NCI-H146 treated with DMSO at 0.1 percent for 48 hours (cell line): ENCODE results near the gene JARID2.
"Not testable (repeated sequence)": the region's sequence is repeated elsewhere in the genome, so short reads cannot be mapped to it uniquely, and the experiment has no call there.

Experiments used
- DNase-seq: peaks from one replicate; lab custom pipeline; 2025; ENCODE audit not compliant: unreplicated experiment; lab: John Stamatoyannopoulos, UW

JARID2 gene

DNA sequence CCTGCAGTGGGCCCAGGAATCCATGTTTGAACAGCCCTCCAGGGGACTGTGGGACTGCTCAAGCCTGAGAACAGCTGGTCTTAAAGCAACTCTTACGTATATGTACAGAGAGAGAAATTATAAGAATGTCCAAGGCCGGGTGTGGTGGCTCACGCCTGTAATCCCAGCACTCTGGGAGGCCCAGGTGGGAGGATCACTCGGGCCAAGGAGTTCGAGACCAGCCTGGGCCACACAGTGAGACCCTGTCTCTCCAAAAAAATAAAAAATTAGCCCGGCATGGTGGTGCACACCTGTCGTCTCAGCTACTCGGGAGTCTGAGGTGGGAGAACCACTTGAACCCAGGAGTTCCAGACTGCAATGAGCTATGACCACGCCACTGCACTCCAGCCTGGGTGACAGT is 283.0 kb downstream of the JARID2 start:
- DNase-seq: no peak

DNA sequence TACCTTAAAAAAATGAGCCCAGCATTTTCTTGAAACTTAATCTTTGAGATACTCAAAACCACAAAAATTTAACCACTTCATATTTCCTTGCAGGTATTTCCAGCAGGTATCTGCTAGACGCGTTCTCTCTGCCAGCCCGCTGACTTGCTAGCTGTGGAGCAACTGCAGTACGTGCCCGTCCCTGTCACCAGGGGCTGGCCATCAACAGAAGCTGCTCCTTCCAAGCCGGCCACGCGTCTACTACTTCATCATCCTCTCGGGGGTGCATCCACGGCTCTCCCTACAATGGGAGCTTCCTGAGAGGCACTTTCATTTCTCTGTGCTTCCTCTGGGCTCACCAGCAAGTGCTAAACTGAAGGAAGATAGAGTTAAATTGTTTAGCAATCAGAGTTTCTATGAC is 284.5 kb downstream of the JARID2 start:
- no peak for DNase-seq

DNA sequence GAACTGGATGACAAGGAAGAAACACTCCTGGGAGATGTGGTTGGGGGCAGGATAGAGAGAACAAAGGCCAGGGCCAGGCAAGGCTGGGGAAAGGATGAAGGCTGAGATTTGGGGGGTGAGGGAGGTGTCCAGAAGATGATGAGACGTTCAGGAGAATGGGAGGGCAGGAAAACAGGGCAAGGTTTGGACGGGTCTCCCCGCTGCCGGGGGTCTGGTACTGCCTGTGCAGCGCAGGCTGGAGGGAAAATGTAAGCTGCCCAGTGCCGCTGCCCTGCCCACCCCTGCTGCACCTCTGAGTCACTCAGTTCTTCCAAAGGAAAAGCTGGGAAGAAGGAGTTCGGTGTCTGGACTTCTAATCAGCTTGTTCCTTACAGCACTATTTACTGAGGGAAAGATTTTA is 286.1 kb downstream of the JARID2 start:
- no peak for DNase-seq

DNA sequence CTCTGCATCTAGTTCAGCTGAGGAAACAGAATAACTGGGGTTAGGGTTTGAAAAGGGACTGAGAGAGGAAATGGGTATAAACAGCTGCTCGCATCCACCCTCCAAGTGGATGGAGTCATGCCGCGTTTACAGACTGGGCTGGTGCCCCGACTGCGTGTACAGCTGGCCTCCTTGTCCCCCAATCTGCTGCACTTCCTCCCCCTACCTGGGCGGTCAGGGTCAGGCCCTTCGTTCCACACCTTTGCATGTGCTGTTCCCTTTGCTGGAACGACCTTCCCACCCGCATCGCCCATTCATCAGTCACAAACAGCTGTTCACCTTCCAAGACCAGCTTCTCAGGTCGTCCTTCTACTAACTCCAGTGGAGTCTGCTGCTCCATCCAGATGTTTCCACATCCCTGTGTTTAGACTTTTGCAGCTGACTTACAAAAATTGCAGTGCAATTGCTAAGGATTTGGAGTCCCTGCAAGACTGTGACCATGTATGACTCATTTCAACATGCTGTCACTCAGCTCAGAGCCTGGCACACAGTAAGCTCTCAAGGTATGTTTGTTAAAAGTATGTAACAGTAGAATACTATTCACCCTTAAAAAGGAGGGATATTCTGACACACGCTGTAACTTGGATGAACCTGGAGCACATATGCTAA is 287.6 kb downstream of the JARID2 start:
- DNase-seq: no peak

DNA sequence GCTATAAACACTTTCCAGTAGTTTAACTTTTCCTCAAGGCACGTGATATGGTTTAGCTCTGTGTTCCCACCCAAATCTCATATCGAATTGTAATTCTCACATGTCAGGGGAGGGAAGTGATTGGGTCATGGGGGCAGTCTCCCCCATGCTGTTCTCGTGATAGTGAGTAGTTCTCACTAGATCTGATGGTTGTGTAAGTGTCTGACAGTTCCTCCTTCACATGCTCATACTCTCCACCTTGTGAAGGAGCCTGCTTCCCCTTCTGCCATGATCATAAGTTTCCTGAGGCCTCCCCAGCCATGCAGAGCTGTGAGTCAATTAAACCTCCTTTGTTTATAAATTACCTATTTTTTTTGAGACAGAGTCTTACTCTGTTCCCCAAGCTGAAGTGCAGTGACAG is 289.1 kb downstream of the JARID2 start:
- DNase-seq: no peak

DNA sequence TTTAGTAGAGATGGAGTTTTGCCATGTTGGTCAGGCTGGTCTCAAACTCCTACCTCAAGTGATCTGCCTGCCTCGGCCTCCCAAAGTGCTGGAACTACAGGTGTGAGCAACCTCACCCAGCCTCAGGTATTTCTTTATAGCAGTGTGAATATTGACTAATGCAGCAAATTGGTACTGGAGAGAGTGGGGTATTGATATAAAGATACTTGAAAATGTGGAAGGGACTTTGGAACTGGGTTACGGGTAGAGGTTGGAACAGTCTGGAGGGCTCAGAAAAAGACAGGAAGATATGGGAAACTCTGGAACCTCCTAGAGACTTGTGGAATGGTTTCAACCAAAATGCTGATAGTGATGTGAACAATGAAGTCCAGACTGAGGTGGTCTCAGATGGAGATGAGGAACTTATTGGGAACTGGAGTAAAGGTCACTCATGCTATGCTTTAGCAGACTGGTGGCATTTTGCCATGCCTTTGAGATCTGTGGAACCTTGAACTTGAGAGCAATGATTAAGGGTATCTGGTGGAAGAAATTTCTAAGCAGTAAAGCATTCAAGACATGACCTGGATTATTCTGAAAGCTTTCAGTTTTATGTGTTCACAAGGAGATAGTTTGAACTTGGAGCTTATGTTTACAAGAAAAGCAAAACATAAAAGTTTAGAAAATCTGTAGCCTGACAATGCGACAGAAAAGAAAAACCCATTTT is 289.8 kb downstream of the JARID2 start:
- DNase-seq: no peak

DNA sequence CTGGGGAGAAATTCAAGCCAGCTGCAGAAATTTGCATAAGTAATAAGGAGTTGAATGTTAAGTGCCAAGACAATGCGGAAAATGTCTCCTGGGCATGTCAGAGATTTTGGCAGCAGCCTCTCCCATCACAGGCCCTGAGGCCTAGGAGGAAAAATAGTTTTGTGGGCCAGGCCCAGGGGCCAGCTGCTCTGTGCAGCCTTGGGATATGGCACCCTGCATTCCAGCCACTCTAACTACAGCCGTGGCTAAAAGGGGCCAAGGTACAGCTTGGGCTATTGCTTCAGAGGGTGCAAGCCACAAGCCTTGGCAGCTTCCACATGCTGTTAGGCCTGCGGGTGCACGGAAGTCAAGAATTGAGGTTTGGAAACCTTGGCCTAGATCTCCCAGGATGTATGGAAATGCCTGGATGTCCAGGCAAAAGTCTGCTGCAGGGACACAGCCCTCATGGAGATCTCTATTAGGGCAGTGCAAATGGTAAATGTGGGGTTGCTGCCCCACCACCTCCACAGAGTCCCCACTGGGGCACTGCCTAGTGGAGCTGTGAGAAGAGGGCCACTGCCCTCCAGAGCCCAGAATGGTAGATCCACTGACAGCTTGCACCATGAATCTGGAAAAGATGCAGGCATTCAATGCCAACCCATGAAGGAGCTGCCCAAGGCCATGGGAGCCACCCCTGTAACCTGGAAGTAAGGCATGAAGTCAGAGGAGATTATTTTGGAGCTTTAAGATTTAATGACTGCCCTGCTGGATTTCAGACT is 290.5 kb downstream of the JARID2 start:
- DNase-seq: no peak

DNA sequence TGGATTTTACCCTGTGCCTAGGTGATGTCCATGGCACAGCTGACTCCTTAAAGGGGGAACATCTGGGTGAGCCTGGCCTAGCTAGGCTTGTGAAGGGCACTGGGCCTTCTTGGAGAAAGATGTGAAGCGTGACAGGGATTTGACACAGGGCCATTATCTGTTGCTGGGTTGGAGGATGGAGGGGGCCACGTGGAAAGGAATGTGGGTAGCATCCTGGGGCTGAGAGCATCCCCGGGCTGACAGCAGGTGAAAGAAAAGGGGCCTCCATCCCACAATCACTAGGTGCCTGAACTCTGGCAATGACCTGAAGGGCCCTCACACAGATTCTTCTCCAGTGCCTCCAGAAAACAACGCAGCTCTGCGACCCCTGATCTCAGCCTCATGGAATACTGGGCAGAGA is 292.2 kb downstream of the JARID2 start:
- no peak for DNase-seq

DNA sequence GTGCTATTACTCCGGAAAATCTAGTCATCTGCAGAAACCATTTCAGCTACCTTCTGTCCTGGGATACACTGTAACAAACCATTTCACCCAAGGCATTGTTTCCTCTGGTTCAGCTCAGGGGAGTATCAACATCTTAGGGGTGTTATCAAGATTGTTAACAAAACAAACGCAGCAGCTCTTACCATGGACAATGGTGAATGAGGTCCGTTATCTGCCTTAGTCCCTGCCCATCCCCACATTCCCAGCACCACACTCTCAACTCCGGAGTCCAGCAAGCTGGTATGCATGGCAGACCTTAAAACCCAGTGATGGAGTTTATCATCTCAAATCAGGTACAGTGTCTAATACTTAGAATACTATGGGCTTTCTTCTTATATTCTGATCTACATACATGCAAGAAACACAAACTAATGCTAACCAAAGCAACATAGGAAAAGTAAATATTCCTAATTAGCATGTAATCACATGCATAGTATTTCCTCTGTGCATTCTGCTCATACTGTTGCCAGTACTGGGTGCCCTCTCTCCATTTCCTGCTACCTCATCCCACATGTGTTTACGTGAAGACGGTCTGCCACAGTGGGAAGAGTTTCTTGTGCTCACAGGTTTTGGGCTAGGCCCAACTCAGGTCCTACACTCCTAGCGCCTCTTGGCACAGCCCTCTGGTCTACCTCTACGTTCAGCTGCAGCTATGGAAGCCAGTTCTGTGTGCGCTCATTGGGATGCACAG is 293.1 kb downstream of the JARID2 start:
- DNase-seq: no peak

DNA sequence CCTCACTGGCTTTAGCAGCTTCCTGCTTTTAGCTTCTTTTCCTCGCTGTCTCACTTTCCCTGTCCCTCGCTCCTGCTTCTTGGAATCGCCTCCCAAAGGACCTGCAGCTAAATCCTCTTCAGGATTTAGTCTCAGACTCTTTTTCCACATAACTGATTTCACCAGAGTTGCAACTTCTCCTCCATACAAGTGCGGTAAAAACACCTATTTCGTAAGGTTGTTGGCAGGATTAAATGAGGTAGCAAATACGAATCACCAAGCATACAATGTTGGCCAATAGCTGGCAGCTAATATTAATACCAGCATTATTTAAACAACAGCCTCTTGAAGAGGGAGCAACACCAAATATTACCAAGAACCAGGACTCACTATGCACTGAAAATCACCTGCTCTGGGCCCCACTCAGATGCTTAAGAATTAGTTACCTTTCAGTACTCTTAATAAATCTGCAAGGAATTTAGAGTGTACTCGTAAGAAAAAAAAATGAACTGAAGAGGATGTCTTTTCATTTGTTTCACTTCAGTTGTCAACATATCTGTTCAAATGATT is 293.9 kb downstream of the JARID2 start:
- no peak for DNase-seq

DNA sequence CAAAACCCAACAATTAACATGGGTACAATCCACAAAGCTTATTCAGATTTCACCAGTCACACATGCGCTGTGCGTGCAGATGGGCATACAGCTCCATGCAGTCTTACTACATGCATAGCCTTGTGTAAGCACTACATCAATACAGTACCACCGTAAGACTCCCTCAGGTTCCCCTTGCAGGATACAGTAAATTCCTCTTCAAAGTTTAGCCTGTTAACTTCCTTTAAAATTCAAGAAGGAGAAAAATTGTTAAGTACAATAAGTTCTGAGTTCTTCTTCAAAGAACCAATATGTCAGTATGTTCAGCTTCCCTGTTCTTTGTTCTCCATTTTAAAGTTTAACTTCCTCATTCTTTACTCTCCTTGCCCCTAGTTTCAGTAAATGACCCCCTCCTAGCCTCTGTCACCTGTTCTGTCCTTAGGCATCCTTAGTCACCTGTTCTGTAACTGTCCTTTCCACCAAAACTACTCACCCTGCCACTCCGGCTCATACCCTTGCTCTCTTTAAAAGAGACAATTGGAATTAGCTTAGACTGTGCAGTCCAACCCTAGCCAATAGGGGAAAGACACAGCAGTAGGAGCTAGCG is 297.6 kb downstream of the JARID2 start:
- DNase-seq: not testable (repeated sequence)

DNA sequence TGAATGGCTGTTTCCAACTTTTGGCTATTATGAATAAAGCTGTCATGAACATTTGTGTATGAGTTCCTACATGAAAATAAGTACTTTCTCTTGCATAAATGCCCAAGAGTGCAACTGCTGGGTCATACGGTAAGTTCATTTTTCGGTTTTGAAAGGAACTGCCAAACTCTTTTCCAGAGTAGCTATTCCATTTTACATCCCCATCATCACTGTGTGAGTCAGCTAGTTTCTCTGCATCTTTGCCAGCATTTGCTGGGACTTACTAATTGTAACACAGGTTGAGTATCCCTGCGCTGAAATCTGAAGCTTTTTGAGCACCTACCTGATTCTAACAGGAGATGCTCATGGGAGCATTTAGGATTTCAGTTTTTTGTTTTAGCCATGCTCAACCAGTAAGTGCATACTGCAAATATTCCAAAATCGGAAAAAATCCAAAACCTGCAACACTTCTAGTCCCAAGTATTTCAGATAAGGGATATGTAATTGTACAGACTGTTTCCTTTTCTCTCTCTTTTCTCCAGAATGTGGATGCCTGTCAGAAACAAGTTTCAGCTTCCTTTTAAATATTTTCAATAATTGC is 298.5 kb downstream of the JARID2 start:
- no peak for DNase-seq

DNA sequence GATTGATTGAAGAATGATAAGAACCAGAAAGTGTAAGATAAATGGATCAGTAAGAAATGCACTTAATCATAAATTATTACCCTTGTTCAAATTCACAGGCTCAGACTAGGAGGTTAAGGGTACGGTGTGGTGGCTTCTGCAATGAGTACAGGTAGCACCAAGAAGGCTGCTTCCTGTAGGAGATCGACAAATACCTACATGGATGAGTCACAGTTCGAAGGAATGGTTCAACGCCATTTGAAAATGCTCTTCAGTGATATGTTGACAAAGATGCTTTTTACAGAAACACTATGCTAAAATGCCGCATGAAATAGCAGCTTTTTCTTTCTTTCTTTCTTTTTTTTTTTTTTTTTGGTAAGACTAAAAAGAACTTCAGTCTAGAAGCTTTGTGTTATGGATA is 300.7 kb downstream of the JARID2 start:
- DNase-seq: no peak

DNA sequence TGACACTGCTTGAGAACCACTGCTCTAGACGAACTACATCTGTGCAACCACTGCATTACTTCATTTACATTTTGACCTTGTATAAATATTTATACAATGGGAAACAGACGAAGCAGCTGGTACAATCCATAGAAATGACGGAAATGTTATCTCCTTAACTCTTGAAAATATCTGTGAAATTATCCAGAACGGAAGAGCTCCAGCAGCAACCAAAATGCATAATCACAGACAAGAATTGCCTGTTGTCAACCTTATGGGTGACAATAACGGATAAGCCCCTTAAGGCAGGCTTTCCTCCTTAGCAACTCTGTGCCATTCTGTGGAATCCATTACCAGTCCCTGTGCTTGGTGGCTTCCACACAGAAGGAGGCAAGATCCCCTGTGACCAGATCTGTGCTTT is 301.5 kb downstream of the JARID2 start:
- DNase-seq: peak; percentile 16

DNA sequence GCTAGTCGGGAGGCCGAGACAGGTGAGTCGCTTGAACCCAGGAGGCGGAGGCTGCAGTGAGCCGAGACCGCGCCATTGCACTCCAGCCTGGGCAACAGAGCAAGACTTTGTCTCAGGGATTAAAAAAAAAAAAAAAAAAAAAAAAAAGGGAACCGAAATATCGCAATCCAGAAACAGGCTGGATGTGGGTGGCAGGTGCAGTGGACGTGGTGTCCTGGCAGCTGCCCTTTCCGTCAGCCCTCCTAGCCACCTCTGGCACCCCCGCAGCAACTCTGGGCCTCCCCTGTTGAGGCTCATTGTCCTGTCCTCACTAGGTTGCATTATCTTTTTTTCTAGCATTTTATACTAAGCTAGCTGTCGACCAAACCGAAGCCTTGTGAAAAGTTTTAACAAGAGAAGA is 303.5 kb downstream of the JARID2 start:
- DNase-seq: no peak

DNA sequence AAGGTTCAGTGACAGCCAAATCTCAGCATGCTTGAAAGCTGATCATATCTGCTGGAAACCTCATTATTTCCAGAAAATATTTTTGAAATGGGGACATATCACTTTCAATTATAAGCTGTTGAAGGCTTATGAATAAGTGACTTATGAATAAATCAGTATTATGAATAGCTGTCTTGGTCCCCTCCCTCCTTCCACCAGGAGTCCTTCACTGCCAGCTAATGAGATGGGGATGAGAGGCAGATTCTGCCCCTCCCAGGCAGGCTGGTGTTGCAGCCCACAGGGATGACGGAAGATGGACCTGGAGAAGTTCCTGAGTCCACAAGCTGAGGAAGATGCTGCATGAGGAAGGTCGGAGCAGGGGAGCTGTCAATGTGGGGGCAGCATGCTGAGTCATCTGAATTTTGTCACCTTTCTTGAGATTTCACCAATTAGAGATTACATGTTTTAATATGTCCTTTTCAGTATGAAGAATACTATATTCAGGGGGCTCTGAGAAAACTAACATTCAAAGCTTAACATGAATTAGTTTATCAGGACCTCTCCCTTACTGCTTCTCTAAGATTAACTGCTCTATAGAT is 304.8 kb downstream of the JARID2 start:
- no peak for DNase-seq

DNA sequence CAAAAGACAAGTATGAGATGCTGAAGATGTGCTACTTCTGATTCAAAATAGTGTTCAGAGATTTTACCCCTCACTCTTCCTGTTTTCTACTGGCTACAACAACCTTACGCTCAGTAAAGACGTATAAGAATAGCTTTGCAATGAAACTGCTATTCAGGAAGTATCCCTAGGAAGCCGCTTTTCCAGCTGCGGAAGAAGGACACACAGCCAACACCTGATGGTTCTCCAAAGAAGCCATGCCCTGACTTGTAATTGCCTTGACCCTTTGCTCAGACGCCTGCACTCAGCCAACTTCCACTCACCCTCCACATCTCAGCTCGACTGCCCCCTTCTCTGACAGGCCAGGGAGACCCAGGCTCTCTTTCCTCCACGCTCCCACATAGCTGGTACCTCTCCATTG is 305.4 kb downstream of the JARID2 start:
- DNase-seq: no peak

DNA sequence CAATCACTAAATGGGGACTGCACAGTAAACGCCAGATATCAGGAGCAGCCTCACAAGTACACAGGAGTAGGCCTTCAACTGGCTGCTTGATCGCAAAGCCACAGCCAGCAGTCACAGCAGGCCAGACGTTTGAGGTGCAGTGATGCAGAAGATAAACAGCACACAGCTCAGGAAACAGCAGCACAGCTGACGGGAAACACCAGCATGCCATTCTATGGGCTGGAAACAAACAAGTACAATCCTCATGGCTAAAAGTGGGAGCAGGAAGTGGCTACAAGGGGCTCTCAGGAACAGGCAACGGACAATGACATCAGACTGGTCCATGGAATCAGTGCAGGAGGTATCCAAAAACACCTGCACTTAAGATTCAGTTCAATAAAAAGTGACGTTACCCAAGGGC is 305.9 kb downstream of the JARID2 start:
- no peak for DNase-seq

DNA sequence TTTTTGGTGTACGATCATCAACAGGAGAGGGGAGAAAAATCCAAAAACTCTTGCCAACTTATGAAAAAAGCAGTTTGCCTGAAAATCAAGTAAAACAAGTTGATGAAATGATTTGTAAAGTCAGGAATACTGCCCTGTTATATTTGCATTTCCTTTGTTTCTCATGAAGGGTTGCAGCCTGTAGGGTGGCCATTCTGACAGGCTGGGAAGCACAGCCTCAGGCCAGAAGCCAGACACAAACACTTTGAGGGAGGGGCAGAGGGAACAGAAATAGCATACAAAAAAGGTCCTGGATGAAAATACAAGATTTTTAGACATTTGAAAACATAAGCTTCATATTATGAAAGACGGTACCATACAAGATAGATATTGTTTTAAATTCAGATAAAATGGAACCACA is 307.2 kb downstream of the JARID2 start:
- no peak for DNase-seq

DNA sequence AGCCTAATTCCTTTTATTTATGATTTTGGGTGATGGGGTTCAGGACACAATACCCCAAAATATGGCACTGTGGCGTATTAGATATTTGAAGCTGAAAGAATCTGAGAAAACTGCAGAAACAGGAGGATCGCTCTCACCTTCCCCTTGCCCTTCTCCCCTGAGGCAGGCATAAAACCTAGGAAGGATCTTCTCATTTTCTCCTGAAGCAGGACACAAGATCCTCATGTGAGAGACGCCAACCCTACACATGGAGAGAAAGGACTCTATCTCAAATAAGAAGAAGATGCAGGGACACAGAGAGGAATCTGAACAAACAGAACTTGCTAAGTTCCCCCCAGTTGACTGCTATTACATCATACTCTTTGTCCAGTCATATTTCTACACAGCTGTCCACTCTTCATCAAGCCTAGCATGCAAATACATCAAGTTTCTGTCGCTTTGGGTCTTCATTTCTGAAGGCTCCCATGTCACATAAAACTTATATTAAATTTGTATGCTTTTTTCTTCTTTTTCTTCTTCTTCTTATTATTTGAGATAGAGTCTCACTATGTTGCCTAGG is 307.9 kb downstream of the JARID2 start:
- DNase-seq: no peak
